ENCODE data around the gene PLEKHJ1. TPM values are rescaled to one million over a fixed set of nuclear protein-coding genes. Genes with fewer than 3 reads are reported as not detected.

Gene PLEKHJ1
- total RNA-seq, 2 donors from 2014 or later: 26.3 to 46.2 TPM

- Histone ChIP-seq H3K27me3 (replicated peaks; ENCODE audit: insufficient read depth) (no peaks in the 10 kb centered on the region), H3K27ac (peak overlapping the region; percentile 82 to 98), H3K4me1 (ENCODE audit: control insufficient read depth in 1 of 2, low read depth in 2 of 2) (peaks cover 45 to 70% of the 10 kb centered on the region in 2 donors), H3K9me3 (no peaks in the 10 kb centered on the region), H3K4me3 (peak overlapping the region; percentile 100), H3K36me3 (peaks cover 20% of the 10 kb centered on the region)
- no peak for ATAC-seq (ENCODE audit: insufficient number of reproducible peaks, low FRiP score, low read depth)
- DNase-seq (ENCODE audit: low spot score): no peak
- TF ChIP-seq CTCF (IDR thresholded peaks at IDR 0.05): no peak
These were observed 35.3 kb upstream of the PLEKHJ1 start for GRCh38 chr19:2271234-2272103.

DNA sequence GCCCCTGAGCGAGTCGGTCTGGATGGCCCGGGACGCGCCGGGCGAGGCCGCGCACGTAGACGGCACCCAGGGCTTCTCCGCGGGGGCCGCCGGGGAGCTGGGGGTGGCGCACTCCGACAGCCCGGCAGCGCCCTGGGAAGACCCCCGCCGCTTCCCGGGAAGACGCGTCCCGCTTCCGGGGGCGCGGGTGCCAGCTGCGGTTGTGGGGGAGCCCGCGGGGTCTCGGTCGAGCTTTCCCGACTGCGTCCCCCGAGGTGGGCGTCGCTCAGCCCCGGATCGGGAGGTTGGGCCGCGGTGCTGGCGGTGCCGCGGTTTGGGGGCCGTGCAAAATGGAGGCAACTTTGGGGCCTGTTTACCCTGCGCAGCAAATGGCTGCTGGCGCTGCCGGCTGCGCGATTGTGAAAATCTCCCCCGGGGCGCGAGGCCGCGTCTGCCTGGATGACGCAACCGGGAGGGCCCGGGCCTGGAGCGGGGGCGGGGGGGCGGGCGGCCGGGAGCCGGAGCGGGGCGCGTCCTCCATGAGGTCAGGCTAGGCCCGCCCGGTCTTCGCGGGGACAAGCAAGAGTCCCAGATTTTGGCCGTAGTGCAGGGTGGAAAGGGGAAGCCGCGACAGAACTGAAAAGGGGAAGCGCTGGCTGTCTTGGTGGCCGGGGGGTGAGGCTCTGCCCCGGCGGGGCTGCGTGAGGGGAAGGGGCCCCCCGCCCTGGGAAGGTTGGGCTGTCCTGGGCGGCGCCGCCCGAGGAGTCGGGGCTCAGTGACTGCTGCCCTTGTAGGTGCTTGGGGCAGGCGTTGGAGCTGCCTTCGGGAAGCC is 34.5 kb upstream of the PLEKHJ1 start:
- Histone ChIP-seq H3K4me3 (peak overlapping the region; percentile 100), H3K9me3 (no peaks in the 10 kb centered on the region), H3K27ac (peak overlapping the region; percentile 98), H3K36me3 (peaks cover 20% of the 10 kb centered on the region), H3K4me1 (ENCODE audit: control insufficient read depth in 1 of 2, low read depth in 2 of 2) (peaks cover 47 to 72% of the 10 kb centered on the region in 2 donors), H3K27me3 (replicated peaks; ENCODE audit: insufficient read depth) (no peaks in the 10 kb centered on the region)
- ATAC-seq (ENCODE audit: insufficient number of reproducible peaks, low FRiP score, low read depth) (peak; percentile 10), DNase-seq (ENCODE audit: low spot score) (peak; percentile 33)
- TF ChIP-seq CTCF (IDR thresholded peaks at IDR 0.05): no peak

DNA sequence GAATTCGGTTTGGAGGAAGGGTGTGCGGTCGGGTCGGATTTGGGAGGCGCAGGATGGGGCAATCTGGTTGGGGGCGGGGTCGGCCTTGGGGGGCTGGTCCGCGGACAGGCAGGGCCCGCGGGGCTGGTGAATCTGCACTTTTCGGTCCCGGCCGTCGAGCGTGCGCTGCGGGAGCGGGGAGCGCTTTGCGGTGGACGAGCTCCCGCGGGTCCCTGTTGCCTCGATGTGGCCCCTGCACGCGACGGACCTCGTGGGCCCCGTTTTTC is 34.0 kb upstream of the PLEKHJ1 start:
- no peak for DNase-seq (ENCODE audit: low spot score)
- H3K27me3 ChIP-seq (replicated peaks; ENCODE audit: insufficient read depth): no peaks in the 10 kb centered on the region
- H3K36me3 ChIP-seq: peaks cover 20% of the 10 kb centered on the region
- peak overlapping the region; percentile 98 for H3K27ac ChIP-seq
- H3K9me3 ChIP-seq: no peaks in the 10 kb centered on the region
- H3K4me1 ChIP-seq (ENCODE audit: control insufficient read depth in 1 of 2, low read depth in 2 of 2): peaks cover 47 to 67% of the 10 kb centered on the region in 2 donors
- TF ChIP-seq CTCF (IDR thresholded peaks at IDR 0.05): no peak
- peak overlapping the region; percentile 100 for H3K4me3 ChIP-seq
- ATAC-seq (ENCODE audit: insufficient number of reproducible peaks, low FRiP score, low read depth): no peak

DNA sequence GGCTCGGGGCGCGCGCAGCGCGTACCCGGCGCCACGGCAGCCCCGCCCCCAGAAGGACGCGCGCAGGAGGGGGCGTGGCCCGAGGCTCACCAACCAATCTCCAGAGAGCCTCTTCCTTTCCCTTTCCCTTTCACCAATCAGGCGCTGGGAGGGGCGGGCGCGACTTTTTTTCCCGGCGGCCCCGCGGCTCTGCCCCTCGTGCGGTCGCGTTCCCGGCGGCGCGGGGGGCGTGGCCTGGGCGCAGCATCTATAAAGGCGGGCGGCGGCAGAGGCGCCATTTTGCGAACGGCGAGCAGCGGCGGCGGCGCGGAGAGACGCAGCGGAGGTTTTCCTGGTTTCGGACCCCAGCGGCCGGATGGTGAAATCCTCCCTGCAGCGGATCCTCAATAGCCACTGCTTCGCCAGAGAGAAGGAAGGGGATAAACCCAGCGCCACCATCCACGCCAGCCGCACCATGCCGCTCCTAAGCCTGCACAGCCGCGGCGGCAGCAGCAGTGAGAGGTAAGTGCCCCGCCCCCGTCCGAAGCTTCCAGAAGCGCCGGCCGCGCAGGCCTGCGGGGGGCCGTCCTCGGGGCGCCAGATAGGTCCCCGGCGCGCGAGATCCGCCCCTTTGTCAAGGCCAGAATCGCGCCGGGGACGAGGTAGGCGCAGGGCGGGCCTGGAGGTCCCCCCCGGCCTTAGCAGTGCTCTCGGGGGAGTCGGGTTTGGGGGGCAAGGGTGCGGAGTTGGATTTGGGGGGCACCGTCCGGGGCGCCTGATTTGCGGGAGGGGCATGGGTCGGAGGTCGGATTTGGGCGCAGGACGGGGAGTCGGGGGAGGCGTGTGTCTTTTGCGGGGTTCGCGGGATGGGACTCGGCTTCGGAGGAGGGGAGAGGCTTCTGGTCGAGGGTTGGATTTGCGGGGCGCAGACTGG is 33.4 kb upstream of the PLEKHJ1 start:
- peak overlapping the region; percentile 98 for H3K27ac ChIP-seq
- TF ChIP-seq CTCF (IDR thresholded peaks at IDR 0.05): no peak
- peak; percentile 93 for ATAC-seq (ENCODE audit: insufficient number of reproducible peaks, low FRiP score, low read depth)
- DNase-seq (ENCODE audit: low spot score): peak; percentile 88
- H3K36me3 ChIP-seq: peaks cover 20% of the 10 kb centered on the region
- peaks cover 47 to 62% of the 10 kb centered on the region in 2 donors for H3K4me1 ChIP-seq (ENCODE audit: control insufficient read depth in 1 of 2, low read depth in 2 of 2)
- H3K4me3 ChIP-seq: peak overlapping the region; percentile 100
- H3K27me3 ChIP-seq (replicated peaks; ENCODE audit: insufficient read depth): no peaks in the 10 kb centered on the region
- H3K9me3 ChIP-seq: no peaks in the 10 kb centered on the region
